ENCODE measurements around the gene COMMD3. TPM values are rescaled to one million over a fixed set of nuclear protein-coding genes. Genes with fewer than 3 reads are reported as not detected.

Gene COMMD3
- total RNA-seq, 1 experiment from 2014 or later: 2.4 TPM

- H2AFZ ChIP-seq (ENCODE audit: low read length): no peak overlapping the region
- H2BK12ac ChIP-seq (ENCODE audit: insufficient read length, low read depth, low read length): no peak overlapping the region
- H3K9me3 ChIP-seq (ENCODE audit: control insufficient read depth, low read depth, low read length): no peaks in the 10 kb centered on the region
- Mint-ChIP-seq H3K9me3 (peaks cover 4 to 5% of the 10 kb centered on the region in 2 experiments; a peak in 2 of 5 replicates), H3K4me1 (peaks cover 38 to 54% of the 10 kb centered on the region in 2 experiments), H3K27me3 (ENCODE audit: low read depth) (peaks cover 86% of the 10 kb centered on the region), H3K4me3 (peak overlapping the region; percentile 74 to 86), H3K27ac (no peak overlapping the region), H3K36me3 (ENCODE audit: insufficient read depth in 1 of 3, low read depth in 3 of 3) (peaks cover 0 to 2% (median 1%) of the 10 kb centered on the region in 3 experiments; a peak in 4 of 7 replicates)
- no peak overlapping the region for H3K9ac ChIP-seq (ENCODE audit: extremely low read depth, insufficient read length, low read length)
- H3K23me2 ChIP-seq (ENCODE audit: insufficient read length, low read depth, low read length, poor library complexity, severe bottlenecking): peaks cover 5% of the 10 kb centered on the region
- no peaks in the 10 kb centered on the region for H3K79me1 ChIP-seq (ENCODE audit: insufficient read depth, low read depth, low read length, poor library complexity, severe bottlenecking)
- H3K27ac ChIP-seq (ENCODE audit: insufficient read length, low read depth, low read length): no peak overlapping the region
- H2BK5ac ChIP-seq (ENCODE audit: insufficient read length, low read length): no peak overlapping the region
- no peak overlapping the region for H3T11ph ChIP-seq (ENCODE audit: low read length)
- H3K56ac ChIP-seq (ENCODE audit: insufficient read length, low read depth, low read length): no peak overlapping the region
- peaks cover 5% of the 10 kb centered on the region; the same call in 1 of the 2 replicates for H3K4me1 ChIP-seq (ENCODE audit: insufficient read depth, low read length)
- H2BK15ac ChIP-seq (ENCODE audit: low read depth, low read length): no peak overlapping the region
- no peaks in the 10 kb centered on the region for H4K20me1 ChIP-seq (ENCODE audit: control insufficient read depth, insufficient read depth, insufficient read length)
- no peak overlapping the region for H3K18ac ChIP-seq (ENCODE audit: insufficient read length, low read depth, low read length)
- TF ChIP-seq, protein P1, sequence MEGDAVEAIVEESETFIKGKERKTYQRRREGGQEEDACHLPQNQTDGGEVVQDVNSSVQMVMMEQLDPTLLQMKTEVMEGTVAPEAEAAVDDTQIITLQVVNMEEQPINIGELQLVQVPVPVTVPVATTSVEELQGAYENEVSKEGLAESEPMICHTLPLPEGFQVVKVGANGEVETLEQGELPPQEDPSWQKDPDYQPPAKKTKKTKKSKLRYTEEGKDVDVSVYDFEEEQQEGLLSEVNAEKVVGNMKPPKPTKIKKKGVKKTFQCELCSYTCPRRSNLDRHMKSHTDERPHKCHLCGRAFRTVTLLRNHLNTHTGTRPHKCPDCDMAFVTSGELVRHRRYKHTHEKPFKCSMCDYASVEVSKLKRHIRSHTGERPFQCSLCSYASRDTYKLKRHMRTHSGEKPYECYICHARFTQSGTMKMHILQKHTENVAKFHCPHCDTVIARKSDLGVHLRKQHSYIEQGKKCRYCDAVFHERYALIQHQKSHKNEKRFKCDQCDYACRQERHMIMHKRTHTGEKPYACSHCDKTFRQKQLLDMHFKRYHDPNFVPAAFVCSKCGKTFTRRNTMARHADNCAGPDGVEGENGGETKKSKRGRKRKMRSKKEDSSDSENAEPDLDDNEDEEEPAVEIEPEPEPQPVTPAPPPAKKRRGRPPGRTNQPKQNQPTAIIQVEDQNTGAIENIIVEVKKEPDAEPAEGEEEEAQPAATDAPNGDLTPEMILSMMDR (conservative IDR thresholded peaks at IDR 0.05): no peak
- no peak overlapping the region for H3K23ac ChIP-seq (ENCODE audit: insufficient read length, low read depth, low read length)
- H2AK5ac ChIP-seq (ENCODE audit: insufficient read length, low read length): no peak overlapping the region
- DNase-seq: no peak
- H3K27me3 ChIP-seq (ENCODE audit: insufficient read depth, low read length): peaks cover 59% of the 10 kb centered on the region
- H4K5ac ChIP-seq (ENCODE audit: insufficient read length, low read depth, low read length): no peak overlapping the region
- no peak overlapping the region for H2BK120ac ChIP-seq (ENCODE audit: low read depth, low read length, poor library complexity, severe bottlenecking)
- H4K91ac ChIP-seq (ENCODE audit: insufficient read length, low read depth, low read length): no peak overlapping the region
- no peak overlapping the region for H3K14ac ChIP-seq (ENCODE audit: insufficient read depth, low read length)
- peak overlapping the region; percentile 81 for H3K4me2 ChIP-seq (ENCODE audit: insufficient read depth, insufficient read length, low read length)
- H4K8ac ChIP-seq (replicated peaks; ENCODE audit: insufficient read length, low read depth, low read length): no peak overlapping the region
- no CpG with 5 or more reads among the region's 5 CpGs for WGBS (ENCODE audit: extremely low coverage, insufficient read length, low lambda C conversion rate)
- no peak overlapping the region for H3K4ac ChIP-seq (ENCODE audit: low read depth, low read length)
- no peak overlapping the region for H2BK20ac ChIP-seq (ENCODE audit: low read depth, low read length, poor library complexity, severe bottlenecking)
- H3K79me2 ChIP-seq (ENCODE audit: insufficient read depth, low read length): no peaks in the 10 kb centered on the region
Observed at GRCh38 chr10:22322641-22323160, 6.5 kb downstream of the COMMD3 start.

Measured in H9 (cell line).